ENCODE measurements around the gene PDLIM5. TPM values are rescaled to one million over a fixed set of nuclear protein-coding genes. Genes with fewer than 3 reads are reported as not detected.

Gene PDLIM5
- total and polyA plus RNA-seq, 9 donors, result 154 to 282 (median 221) TPM

DNA sequence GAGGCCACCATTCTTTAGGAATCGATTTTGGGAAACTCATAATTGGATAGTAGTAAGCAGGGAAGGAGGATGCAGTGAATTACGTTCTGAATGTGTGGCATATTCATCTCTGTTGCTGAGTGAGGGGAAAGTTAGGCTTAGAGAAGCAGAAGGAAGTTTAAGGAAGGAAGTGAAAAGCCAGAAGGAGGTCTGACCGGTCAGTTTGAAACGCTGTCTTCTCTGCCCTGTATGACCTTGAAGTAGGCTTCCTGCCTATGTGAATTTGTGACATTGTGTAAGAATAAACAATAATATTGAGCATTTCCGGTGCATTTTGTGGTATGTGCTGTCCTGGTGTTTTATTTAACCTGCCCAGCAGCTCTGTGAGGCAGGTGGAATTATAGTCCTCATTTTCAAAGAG, 67.3 kb downstream of the PDLIM5 start:
- no peak overlapping the region for H3K27ac ChIP-seq (ENCODE audit: low read length)
- DNase-seq, result peak; percentile 56
- no peaks in the 10 kb centered on the region for H3K27me3 ChIP-seq (ENCODE audit: control insufficient read depth, insufficient read depth, low read length)
- WGBS (ENCODE audit: insufficient coverage), result 61% methylated on average over 5 of the region's 5 CpGs
- no peak overlapping the region for H3K4me3 ChIP-seq (ENCODE audit: low read length)
- H3K9me3 ChIP-seq (replicated peaks; ENCODE audit: control insufficient read depth, low read depth, low read length), result no peaks in the 10 kb centered on the region
- no peaks in the 10 kb centered on the region for H3K4me1 ChIP-seq (ENCODE audit: control insufficient read depth, insufficient read depth, low read length)
- no peaks in the 10 kb centered on the region for H3K36me3 ChIP-seq (ENCODE audit: control insufficient read depth, insufficient read depth, low read length)

DNA sequence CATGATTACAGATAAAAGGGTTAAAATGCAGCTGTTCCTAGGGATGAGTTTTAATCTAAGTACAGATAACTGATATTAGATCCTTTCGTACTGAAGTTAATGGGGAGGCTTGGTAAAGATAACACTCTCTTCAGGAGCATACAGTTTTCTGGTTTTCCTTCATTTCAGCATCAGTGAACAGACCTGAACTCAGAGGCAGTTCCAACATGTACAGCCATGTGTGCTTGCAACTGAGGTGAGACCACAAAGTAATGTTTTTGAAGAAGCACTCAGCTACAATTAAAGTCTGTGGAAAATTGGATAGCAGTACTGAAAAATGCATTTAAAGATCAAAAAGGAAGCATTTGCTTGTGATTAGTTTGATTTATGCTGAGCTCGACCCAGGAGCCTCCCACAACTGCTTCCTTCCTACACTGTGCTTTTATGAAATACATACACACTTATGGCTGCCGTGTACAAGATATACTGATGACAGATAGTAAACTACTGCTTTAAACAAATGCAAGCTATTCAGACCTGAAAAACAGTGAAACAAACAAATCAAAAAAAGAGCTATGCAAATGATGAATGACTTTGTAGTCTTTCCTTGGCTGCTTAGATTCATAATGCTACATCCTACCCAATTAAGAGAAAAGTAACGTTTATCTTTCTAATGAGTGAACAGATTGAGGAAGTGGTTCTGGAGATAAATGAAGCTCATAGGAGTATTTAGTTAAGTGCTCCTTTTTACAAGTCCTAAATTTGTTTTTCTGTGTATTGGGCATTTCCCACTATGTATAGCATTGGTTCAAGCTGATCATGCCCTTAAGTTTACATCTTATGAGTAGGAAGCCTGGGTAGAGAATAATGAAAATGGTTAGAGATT, 68.4 kb downstream of the PDLIM5 start:
- no CpG with 5 or more reads among the region's 4 CpGs for WGBS (ENCODE audit: insufficient coverage)
- H3K9me3 ChIP-seq (replicated peaks; ENCODE audit: control insufficient read depth, low read depth, low read length), result no peaks in the 10 kb centered on the region
- no peak for DNase-seq
- no peaks in the 10 kb centered on the region for H3K27me3 ChIP-seq (ENCODE audit: control insufficient read depth, insufficient read depth, low read length)
- no peaks in the 10 kb centered on the region for H3K36me3 ChIP-seq (ENCODE audit: control insufficient read depth, insufficient read depth, low read length)
- H3K4me3 ChIP-seq (ENCODE audit: low read length), result no peak overlapping the region
- H3K27ac ChIP-seq (ENCODE audit: low read length), result no peak overlapping the region
- H3K4me1 ChIP-seq (ENCODE audit: control insufficient read depth, insufficient read depth, low read length), result no peaks in the 10 kb centered on the region

DNA sequence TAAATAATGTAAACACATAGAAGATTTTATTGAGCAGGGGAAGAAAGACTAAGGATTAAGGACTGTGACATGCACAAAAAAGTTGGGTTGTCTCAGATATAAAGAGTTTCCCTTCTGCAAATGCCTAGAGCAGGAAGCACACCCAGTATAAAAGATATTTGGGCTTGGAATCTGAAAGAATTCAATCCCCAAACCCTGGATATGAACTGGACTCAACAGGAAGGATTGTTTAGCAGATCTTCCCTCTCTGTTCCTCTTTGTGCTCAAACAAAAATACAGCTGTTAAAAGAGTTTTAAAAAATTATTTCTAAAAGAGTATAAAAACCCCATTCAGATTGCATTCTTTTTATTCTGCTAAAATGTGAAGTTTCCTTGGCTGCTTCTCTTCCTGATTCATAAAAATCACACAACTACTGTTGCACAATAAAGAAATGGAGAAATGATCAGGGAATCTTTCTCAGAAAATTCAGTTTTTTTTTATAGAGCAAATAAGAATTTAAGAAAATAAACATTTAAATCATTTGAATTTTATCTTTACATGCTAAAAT, 71.4 kb downstream of the PDLIM5 start:
- Histone ChIP-seq H3K9me3 (replicated peaks; ENCODE audit: control insufficient read depth, low read depth, low read length) (no peaks in the 10 kb centered on the region), H3K27ac (ENCODE audit: low read length) (no peak overlapping the region), H3K27me3 (ENCODE audit: control insufficient read depth, insufficient read depth, low read length) (no peaks in the 10 kb centered on the region)

DNA sequence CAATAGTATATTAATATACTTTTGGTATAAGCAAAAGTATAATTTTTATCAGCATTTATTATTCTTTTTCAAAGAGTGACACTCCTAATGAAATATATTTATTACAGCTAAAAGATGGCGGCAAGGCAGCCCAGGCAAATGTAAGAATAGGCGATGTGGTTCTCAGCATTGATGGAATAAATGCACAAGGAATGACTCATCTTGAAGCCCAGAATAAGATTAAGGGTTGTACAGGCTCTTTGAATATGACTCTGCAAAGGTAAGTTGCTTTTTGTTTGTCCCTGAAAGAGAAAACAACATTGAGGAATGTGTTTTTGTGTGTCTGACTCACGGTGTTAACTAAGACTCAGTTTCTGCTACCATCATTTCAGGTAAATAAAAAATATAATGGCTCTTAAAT, 71.9 kb downstream of the PDLIM5 start:
- H3K27ac ChIP-seq (ENCODE audit: low read length), result no peak overlapping the region

More for the DNA sequence above, 71.4 kb downstream of the PDLIM5 start:
- peak; percentile 38 for DNase-seq
- H3K4me3 ChIP-seq (ENCODE audit: low read length), result no peak overlapping the region
- H3K36me3 ChIP-seq (ENCODE audit: control insufficient read depth, insufficient read depth, low read length), result peaks cover 2% of the 10 kb centered on the region
- no peaks in the 10 kb centered on the region for H3K4me1 ChIP-seq (ENCODE audit: control insufficient read depth, insufficient read depth, low read length)

DNA sequence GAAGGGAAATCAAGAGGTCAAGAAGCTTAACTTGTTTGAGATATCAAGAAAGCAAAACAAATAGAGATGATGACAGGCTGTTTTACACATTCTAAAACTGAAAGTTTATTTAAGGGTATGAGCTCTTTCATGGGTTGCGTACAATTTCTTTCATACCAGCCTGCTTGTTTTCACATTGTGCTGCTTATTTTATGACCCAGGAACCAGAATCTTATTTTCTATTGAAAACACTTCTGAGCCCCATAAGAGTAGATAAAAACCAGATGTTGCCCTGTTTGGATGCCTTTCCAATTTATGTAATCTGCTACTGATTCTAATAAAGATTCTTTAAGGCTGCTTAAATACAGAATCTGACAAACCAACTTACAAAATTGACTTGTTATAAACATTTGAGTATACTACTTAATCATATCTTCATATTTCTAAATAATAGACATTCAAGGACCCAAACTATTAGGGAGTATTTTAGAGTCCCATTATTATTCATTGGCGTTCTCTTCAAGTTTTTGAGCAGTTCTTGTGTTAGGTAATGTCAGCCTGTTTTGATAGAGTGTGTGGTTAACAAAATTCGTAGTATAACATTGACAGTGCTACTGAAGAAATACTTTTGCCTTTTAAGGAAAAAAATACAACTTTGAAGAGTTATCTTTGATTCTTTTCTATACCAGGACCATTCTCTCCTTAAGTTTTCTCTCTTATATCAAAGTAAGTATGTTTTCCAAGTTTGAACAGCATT, 74.4 kb downstream of the PDLIM5 start:
- WGBS (ENCODE audit: insufficient coverage), result 57% methylated on average over 1 of the region's 3 CpGs
- peaks cover 2% of the 10 kb centered on the region for H3K36me3 ChIP-seq (ENCODE audit: control insufficient read depth, insufficient read depth, low read length)
- no peaks in the 10 kb centered on the region for H3K9me3 ChIP-seq (replicated peaks; ENCODE audit: control insufficient read depth, low read depth, low read length)
- DNase-seq, result peak; percentile 49
- H3K4me1 ChIP-seq (ENCODE audit: control insufficient read depth, insufficient read depth, low read length), result no peaks in the 10 kb centered on the region
- H3K27ac ChIP-seq (ENCODE audit: low read length), result no peak overlapping the region
- H3K27me3 ChIP-seq (ENCODE audit: control insufficient read depth, insufficient read depth, low read length), result no peaks in the 10 kb centered on the region
- H3K4me3 ChIP-seq (ENCODE audit: low read length), result no peak overlapping the region

More for the DNA sequence above, 71.9 kb downstream of the PDLIM5 start:
- no peak for DNase-seq
- Histone ChIP-seq H3K9me3 (replicated peaks; ENCODE audit: control insufficient read depth, low read depth, low read length) (no peaks in the 10 kb centered on the region), H3K4me3 (ENCODE audit: low read length) (no peak overlapping the region), H3K36me3 (ENCODE audit: control insufficient read depth, insufficient read depth, low read length) (peaks cover 2% of the 10 kb centered on the region), H3K4me1 (ENCODE audit: control insufficient read depth, insufficient read depth, low read length) (no peaks in the 10 kb centered on the region), H3K27me3 (ENCODE audit: control insufficient read depth, insufficient read depth, low read length) (no peaks in the 10 kb centered on the region)
- WGBS (ENCODE audit: insufficient coverage), result 100% methylated on average over 1 of the region's 3 CpGs

DNA sequence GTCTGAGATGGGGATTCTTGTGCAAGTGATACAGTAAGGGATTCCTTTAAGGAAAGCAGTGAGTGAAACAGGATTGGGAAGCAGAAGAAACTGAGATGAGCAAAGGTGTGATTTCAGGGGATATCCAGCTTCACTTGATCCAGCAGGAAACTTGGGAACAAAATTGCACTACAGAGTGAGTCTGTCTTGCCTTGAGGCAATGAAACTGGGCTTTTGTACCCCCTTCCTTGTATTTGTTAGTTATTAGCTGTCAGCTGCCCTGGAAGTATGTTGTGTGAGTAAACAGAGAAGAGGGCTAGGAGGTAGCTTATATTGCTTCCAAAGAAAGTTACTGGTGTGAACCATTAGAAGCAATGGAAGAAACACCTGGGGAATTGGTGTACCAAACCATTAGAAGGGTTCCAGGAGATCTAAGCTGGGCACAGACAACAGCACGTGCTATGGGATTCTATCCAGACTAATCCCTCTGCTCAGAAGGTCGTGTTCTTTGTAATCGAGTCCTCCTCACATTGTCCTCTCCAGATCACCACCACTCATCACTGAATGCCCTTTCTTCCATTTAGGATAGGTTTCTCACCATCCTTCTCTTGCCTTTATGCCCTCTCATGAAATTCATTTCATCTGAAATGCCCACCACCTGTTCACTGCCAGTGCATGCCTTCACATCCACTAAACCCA, 76.0 kb downstream of the PDLIM5 start:
- H3K9me3 ChIP-seq (replicated peaks; ENCODE audit: control insufficient read depth, low read depth, low read length), result no peaks in the 10 kb centered on the region
- no peak overlapping the region for H3K27ac ChIP-seq (ENCODE audit: low read length)
- DNase-seq, result no peak
- WGBS (ENCODE audit: insufficient coverage), result 83% methylated on average over 2 of the region's 3 CpGs
- no peaks in the 10 kb centered on the region for H3K27me3 ChIP-seq (ENCODE audit: control insufficient read depth, insufficient read depth, low read length)
- peaks cover 2% of the 10 kb centered on the region for H3K36me3 ChIP-seq (ENCODE audit: control insufficient read depth, insufficient read depth, low read length)
- no peaks in the 10 kb centered on the region for H3K4me1 ChIP-seq (ENCODE audit: control insufficient read depth, insufficient read depth, low read length)
- no peak overlapping the region for H3K4me3 ChIP-seq (ENCODE audit: low read length)

DNA sequence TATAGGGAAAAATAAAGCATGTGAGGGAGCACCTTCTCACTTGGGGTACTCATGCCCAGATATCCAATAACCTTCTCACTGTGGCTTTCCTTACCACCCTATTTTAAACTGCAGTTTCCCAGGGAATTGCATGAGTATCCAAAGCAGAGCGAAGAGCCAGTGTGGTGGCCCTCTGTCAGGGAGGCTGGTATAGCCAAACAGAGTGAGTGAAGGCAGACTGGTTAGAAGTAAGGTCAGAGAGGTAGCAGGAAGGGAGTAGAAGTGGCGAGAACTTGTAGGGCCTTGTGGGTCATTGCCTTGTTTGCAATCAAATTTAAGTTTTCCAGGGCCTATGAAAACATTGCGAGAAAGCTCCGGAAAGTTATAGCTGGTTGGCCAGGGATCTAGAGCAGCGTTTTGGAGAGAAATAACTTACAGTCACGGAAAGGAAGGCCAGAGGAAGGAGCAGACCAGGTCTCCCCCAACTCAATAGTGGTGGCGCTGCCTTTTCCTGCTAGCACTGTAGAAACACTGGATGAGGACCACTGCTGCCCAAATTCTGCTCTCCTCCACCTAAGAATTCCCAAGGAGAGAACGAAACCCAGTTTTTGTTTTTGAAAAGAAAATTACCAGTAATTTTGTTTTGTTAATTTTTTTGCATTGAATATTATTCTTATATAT, 77.2 kb downstream of the PDLIM5 start:
- Histone ChIP-seq H3K27me3 (ENCODE audit: control insufficient read depth, insufficient read depth, low read length) (no peaks in the 10 kb centered on the region), H3K4me1 (ENCODE audit: control insufficient read depth, insufficient read depth, low read length) (no peaks in the 10 kb centered on the region), H3K4me3 (ENCODE audit: low read length) (no peak overlapping the region), H3K9me3 (replicated peaks; ENCODE audit: control insufficient read depth, low read depth, low read length) (no peaks in the 10 kb centered on the region), H3K27ac (ENCODE audit: low read length) (no peak overlapping the region), H3K36me3 (ENCODE audit: control insufficient read depth, insufficient read depth, low read length) (peaks cover 2% of the 10 kb centered on the region)
- DNase-seq, result no peak
- WGBS (ENCODE audit: insufficient coverage), result 74% methylated on average over 6 of the region's 8 CpGs

DNA sequence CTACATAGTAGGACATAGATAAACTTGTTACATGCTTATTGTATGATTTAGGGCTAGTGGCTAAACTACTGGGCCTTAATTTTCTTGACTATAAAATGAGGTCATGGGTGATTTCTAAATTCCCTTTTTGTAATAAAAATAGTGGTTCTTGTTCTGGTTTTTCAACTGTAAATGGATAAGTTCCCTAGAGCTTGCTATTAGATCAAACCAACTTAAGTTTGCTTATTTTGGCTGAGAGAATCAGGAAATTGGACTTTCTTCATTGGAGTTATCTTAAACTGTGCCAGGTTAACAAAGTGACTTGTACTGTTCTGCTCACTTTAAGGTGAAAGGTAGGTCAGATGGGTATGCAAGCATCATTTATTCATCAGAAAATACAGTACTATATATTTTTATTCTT, 78.3 kb downstream of the PDLIM5 start:
- H3K27ac ChIP-seq (ENCODE audit: low read length), result no peak overlapping the region
- no peaks in the 10 kb centered on the region for H3K27me3 ChIP-seq (ENCODE audit: control insufficient read depth, insufficient read depth, low read length)
- H3K9me3 ChIP-seq (replicated peaks; ENCODE audit: control insufficient read depth, low read depth, low read length), result no peaks in the 10 kb centered on the region
- H3K36me3 ChIP-seq (ENCODE audit: control insufficient read depth, insufficient read depth, low read length), result peaks cover 2% of the 10 kb centered on the region
- DNase-seq, result peak; percentile 28
- no peak overlapping the region for H3K4me3 ChIP-seq (ENCODE audit: low read length)
- peaks cover 2% of the 10 kb centered on the region for H3K4me1 ChIP-seq (ENCODE audit: control insufficient read depth, insufficient read depth, low read length)

DNA sequence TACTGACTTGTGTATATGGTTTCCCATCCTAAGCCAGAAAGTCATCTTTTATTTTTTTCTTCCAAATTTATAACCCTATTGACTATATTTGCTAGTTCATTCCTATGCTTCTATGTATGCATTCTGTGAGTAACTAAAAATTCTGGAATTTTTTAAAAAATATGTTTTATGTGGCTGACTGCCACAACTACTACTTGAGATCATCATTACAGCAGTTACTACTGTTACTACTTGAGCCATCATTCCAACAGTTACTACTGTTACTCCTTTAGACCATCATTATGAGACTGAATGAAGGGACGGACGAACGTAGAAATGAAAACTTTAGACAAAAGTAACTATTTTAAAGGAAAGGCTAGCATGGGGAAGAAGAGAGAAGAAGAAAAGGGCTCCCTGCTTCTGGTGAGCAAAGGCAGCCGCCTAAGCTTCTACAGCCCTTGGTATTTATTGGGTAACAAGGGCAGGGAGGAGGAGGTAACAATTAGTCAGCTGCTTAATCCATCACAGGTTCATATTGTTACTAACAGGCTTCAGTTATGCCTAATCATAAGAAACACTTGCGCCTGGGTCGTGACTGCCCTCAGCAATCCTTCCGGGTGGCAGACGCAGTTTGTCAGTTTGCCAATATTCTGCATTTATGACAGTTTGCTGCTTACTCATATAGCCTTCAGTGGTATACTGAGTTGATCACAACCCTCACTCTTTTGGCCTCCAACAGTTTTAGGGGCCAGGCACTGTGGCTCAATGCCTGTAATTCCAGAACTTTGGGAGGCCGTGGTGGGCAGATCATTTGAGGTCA, 80.4 kb downstream of the PDLIM5 start:
- Histone ChIP-seq H3K9me3 (replicated peaks; ENCODE audit: control insufficient read depth, low read depth, low read length) (no peaks in the 10 kb centered on the region), H3K4me3 (ENCODE audit: low read length) (no peak overlapping the region), H3K36me3 (ENCODE audit: control insufficient read depth, insufficient read depth, low read length) (peaks cover 2% of the 10 kb centered on the region), H3K27ac (ENCODE audit: low read length) (no peak overlapping the region), H3K4me1 (ENCODE audit: control insufficient read depth, insufficient read depth, low read length) (peaks cover 9% of the 10 kb centered on the region), H3K27me3 (ENCODE audit: control insufficient read depth, insufficient read depth, low read length) (no peaks in the 10 kb centered on the region)
- DNase-seq, result no peak
- 70% methylated on average over 4 of the region's 9 CpGs for WGBS (ENCODE audit: insufficient coverage)

Measured in muscle of leg (tissue), 11 donors.